WI38 (cell line): ENCODE measurements around the gene MGLL.

ENCODE experiments used
- H3K4me3 ChIP-seq: 2 replicates; pipeline ENCODE4 v1.5.1; 2011; ENCODE audit warnings: low read depth, mild to moderate bottlenecking, control low read depth, low read length
- TF ChIP-seq, protein P1 (sequence below): IDR thresholded peaks from 2 replicates; pipeline ENCODE4 v1.5.1; 2012; ENCODE audit warnings: low read depth, mild to moderate bottlenecking, control low read depth, low read length

Gene MGLL

DNA sequence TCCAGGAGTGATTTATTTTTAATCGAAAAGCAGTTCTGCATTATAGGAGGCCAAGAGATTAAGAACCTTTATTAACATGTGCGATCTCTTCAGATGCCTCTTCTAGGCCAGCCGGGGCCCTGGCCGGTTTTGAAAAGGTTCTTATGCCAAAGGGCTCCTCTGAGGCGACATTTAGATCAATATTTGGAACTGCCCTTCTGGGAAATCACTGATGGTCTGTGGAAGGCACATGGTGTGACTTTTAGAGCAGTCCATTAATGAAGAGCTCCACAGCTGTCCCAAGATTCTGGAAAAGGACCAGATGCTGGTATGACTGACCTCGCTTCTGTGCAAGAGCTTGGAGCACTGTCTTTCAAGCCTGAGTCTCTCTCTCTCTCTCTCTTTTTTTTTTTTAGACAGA is 19.7 kb downstream of the MGLL start:
- TF ChIP-seq, protein P1, sequence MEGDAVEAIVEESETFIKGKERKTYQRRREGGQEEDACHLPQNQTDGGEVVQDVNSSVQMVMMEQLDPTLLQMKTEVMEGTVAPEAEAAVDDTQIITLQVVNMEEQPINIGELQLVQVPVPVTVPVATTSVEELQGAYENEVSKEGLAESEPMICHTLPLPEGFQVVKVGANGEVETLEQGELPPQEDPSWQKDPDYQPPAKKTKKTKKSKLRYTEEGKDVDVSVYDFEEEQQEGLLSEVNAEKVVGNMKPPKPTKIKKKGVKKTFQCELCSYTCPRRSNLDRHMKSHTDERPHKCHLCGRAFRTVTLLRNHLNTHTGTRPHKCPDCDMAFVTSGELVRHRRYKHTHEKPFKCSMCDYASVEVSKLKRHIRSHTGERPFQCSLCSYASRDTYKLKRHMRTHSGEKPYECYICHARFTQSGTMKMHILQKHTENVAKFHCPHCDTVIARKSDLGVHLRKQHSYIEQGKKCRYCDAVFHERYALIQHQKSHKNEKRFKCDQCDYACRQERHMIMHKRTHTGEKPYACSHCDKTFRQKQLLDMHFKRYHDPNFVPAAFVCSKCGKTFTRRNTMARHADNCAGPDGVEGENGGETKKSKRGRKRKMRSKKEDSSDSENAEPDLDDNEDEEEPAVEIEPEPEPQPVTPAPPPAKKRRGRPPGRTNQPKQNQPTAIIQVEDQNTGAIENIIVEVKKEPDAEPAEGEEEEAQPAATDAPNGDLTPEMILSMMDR: no peak
- H3K4me3 ChIP-seq: no peak overlapping the region

DNA sequence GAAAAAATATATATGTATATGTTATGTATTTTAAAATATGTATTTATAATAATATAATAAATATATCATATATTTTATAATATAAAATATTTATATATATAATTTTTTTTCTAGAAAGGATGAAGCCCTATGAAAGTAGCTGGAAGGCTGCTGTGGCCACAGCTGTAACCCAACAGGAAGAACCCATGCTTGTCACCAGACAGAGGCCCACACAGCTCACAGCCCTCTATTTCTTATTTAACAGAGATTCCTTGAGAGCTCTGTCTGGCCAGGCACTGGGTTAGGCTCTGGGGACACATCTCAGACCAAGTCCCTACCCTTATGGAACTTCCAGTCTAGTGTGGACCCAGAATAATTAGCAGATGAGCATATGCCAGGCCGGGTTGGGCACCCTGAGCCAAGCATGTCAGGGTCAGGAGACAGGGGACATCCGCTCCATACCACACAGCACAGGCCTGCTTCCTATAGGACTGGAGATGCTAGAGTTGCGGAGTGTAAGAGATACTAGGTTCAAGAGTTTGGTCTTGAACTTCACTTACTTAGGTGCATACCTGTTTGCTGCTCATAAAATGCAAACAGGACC is 20.5 kb downstream of the MGLL start:
- TF ChIP-seq, protein P1: no peak
- no peak overlapping the region for H3K4me3 ChIP-seq

DNA sequence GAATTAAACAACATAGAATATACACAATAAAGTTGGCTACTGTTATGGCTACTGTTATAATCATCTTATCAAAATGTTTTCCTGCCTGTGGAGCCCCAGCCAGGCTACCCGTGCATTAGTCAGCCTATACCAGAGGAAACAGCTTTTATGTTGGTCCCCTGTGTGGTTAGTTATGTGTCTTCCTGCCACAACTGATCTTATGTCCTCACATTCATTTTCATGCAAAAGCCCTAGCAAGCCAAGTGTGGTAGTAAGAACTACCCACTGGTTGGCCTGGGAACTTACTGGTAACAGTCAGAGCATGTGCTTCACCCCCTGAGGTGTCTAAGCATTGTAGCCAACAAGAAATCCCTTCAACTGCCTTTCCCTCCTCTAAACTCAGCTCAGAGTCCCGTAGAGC is 21.8 kb downstream of the MGLL start:
- no peak overlapping the region for H3K4me3 ChIP-seq
- TF ChIP-seq, protein P1: no peak

- H3K4me3 ChIP-seq: no peak overlapping the region
- TF ChIP-seq, protein P1: no peak
Measured at GRCh38 chr3:127799476-127800222, 22.7 kb downstream of the MGLL start.

GRCh38 chr3:127798716-127799115 is 23.6 kb downstream of the MGLL start:
- TF ChIP-seq, protein P1: no peak
- no peak overlapping the region for H3K4me3 ChIP-seq

GRCh38 chr3:127796831-127797150 is 25.5 kb downstream of the MGLL start:
- TF ChIP-seq, protein P1: no peak
- H3K4me3 ChIP-seq: no peak overlapping the region

GRCh38 chr3:127796045-127796830 is 26.1 kb downstream of the MGLL start:
- TF ChIP-seq, protein P1: no peak
- no peak overlapping the region for H3K4me3 ChIP-seq
